Stimulated activated CD8-positive, alpha-beta memory T cell treated with anti-CD3 and anti-CD28 coated beads, Interleukin-12 subunit alpha, Interleukin-12 subunit beta, amount 100 ng/mL, for 24 hours (primary cell): Measurements from ENCODE around the gene ITPR1.

Source experiments
- DNase-seq: peaks from one replicate; pipeline ENCODE4 v3.0.0-alpha.2; 2020; ENCODE audit errors: extremely low read depth

ITPR1 gene

GRCh38 chr3:4509983-4510755 is 17.0 kb downstream of the ITPR1 start:
- no peak for DNase-seq

GRCh38 chr3:4511491-4512262 is 18.5 kb downstream of the ITPR1 start:
- no peak for DNase-seq

- no peak for DNase-seq
Measured at GRCh38 chr3:4512895-4513616, 19.9 kb downstream of the ITPR1 start.

- DNase-seq = no peak
Measured at GRCh38 chr3:4514321-4514720, 21.2 kb downstream of the ITPR1 start.

GRCh38 chr3:4514916-4515315 is 21.8 kb downstream of the ITPR1 start:
- no peak for DNase-seq

- no peak for DNase-seq
Measured at GRCh38 chr3:4515916-4516579, 22.9 kb downstream of the ITPR1 start.

- no peak for DNase-seq
Measured at GRCh38 chr3:4517093-4517492, 23.9 kb downstream of the ITPR1 start.

- no peak for DNase-seq
Measured at GRCh38 chr3:4517643-4518311, 24.6 kb downstream of the ITPR1 start.

GRCh38 chr3:4520033-4520816 is 27.1 kb downstream of the ITPR1 start:
- no peak for DNase-seq

GRCh38 chr3:4522947-4523346 is 29.8 kb downstream of the ITPR1 start:
- DNase-seq = no peak

GRCh38 chr3:4523710-4524698 is 30.9 kb downstream of the ITPR1 start:
- no peak for DNase-seq

- DNase-seq = no peak
Measured at GRCh38 chr3:4525560-4526223, 32.5 kb downstream of the ITPR1 start.

GRCh38 chr3:4528320-4528719 is 35.2 kb downstream of the ITPR1 start:
- no peak for DNase-seq

- no peak for DNase-seq
Measured at GRCh38 chr3:4528819-4529600, 35.9 kb downstream of the ITPR1 start.

GRCh38 chr3:4529876-4530588 is 36.9 kb downstream of the ITPR1 start:
- no peak for DNase-seq

- no peak for DNase-seq
Measured at GRCh38 chr3:4531478-4532025, 38.4 kb downstream of the ITPR1 start.

- no peak for DNase-seq
Measured at GRCh38 chr3:4532535-4533112, 39.5 kb downstream of the ITPR1 start.
